NCI-H82 treated with DMSO at 0.1 percent for 48 hours (cell line): Measurements from ENCODE around the gene SLC44A5.
"Not testable (repeated sequence)": the region's sequence is repeated elsewhere in the genome, so short reads cannot be mapped to it uniquely, and the experiment has no call there.

ENCODE experiments used
- DNase-seq: peaks from one replicate; lab custom pipeline; 2025; ENCODE audit not compliant: unreplicated experiment; lab: John Stamatoyannopoulos, UW

SLC44A5 gene

DNA sequence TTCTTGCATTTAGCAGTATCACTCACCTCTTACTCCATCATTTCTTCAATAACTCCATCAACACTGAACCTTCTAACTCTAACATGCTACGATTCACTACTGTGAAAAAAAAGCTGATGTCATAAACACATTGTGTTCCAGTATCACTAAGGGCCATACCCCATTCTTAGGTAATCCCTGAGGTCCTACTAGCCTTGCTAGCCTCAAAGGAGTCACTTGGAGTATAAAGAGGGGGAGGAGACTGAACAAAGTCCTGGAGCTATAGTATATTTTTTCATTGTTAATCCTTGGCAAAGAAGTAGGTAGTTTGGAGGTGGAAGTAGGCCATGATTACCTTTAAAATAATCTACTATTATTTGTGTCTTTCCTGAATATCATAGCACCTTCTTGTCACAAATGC lies at the start of gene SLC44A5:
Gene SLC44A5, minus strand, starts transcription at position 101 of the 400 bp plus-strand sequence. CDS start 69,667 bp downstream, outside the sequence.
- DNase-seq: no peak

DNA sequence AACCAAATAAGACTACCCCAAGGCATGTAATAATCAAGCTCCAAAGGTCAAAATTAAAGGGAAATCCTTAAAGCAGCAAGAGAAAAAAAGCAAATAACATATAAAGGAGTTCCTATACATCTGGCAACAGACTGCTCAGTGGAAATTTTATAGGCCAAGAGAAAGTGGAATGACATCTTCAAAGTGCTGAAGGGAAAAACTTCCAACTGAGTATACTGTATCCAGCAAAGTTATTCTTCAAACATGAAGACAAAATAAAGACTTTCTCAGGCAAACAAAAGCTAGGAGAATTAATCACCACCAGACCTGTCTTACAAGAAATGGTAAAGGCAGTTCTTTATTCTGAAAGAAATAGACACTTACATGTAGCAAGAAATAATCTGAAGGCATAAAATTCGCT lies 45.0 kb upstream of the SLC44A5 start:
- DNase-seq: no peak

DNA sequence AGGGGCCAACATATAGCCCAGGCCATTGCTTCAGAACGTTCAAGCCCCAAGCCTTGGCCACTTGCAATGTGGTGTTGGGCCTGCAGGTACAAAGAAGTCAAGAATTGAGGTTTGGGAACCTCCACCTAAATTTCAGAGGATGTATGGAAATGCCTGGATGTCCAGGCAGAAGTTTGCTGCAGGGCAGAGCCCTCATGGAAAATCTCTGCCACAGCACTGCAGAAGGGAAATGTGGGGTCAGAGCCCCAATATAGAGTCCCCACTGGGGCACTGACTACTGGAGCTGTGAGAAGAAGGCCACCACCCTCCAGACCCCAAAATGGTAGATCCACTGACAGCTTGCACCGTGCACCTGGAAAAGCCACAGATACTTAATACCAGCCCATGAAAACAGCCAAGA lies 36.3 kb upstream of the SLC44A5 start:
- DNase-seq: not testable (repeated sequence)

DNA sequence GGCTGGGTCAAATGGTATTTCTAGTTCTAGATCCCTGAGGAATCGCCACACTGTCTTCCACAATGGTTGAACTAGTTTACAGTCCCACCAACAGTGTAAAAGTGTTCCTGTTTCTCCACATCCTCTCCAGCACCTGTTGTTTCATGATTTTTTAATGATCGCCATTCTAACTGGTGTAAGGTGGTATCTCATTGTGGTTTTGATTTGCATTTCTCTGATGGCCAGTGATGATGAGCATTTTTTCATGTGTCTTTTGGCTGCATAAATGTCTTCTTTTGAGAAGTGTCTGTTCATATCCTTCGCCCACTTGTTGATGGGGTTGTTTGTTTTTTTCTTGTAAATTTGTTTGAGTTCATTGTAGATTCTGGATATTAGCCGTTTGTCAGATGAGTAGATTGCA lies 34.2 kb upstream of the SLC44A5 start:
- DNase-seq: not testable (repeated sequence)

DNA sequence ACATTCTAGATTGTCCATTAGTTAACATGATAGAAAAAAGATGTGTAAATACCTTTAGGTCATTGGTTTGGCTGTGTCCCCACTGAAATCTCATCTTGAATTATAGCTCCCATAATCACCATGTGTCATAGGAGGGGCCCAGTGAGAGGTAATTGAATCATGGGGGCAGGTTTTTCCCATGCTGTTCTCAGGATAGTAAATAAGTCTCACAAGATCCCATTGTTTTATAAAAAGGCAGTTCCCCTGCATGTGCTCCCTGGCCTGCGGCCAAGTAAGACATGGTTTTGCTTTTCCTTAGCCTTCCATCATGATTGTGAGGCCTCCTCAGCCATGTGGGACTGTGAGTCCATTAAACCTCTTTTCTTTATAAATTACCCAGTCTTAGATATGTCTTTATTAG lies 32.5 kb upstream of the SLC44A5 start:
- DNase-seq: peak; percentile 78

DNA sequence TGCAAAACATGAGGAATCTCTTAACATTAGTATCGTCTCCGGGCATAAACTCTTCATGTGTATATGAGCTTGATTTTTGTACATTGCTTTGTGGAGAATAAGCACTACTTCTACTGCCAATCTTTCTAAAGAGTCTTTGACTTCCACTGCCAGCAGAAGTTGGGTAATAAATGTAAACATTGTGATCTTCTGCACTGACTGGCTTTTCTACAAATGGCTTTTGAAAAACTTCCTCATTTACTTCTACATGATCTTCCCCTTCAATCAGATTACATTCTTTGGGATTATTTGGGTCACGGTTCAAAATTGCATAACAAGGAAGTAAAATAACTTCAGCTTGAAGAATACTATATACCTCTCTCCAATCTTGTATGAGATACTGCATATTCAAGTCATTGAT lies 30.4 kb upstream of the SLC44A5 start:
- DNase-seq: no peak

DNA sequence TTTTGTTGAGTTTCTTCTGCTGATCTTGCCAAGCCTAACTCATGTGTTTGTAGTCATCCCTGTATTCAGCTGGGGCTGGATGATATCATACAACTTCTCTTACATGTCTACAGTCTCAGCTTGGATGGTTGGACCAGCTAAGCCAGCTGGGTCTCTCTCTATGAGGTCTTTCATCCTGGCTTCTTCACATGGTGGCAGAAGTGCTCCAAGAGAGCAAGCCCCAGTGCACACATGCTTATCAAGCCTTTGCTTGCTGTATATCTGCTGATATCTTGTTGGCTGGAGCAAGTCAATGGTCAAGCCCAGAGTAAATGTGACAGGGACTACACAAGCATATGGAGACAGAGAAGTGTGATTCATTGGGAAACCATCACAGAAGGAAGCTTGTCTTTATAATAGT lies 29.2 kb upstream of the SLC44A5 start:
- DNase-seq: no peak

DNA sequence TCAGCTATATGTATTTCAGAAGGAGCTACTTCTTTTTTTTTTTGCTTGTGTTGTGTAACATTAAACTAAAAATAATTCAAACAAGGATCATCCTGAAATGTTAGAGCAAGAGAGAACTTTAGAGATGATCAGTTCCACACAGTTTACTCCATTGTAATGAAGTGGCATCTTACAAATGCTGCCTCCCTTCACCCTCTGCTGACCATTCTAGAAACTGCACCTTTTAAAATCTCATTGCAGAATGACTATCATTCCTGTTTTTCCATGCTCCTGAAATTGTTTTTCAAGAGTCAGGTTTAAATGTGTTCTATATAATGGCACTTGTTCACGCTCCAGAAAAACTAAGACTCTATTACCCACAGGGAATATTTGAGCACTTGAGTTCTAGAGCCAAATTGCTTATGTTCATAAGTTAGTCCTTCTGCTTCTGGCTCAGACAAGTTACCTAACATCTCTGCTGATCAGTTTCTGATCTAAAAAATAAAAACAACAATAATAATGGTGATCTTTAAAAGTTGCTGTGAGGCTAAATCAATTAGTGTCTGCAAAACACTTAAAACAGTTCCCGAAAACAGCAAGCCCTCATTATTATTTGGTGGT lies 21.5 kb upstream of the SLC44A5 start:
- peak; percentile 59 for DNase-seq

DNA sequence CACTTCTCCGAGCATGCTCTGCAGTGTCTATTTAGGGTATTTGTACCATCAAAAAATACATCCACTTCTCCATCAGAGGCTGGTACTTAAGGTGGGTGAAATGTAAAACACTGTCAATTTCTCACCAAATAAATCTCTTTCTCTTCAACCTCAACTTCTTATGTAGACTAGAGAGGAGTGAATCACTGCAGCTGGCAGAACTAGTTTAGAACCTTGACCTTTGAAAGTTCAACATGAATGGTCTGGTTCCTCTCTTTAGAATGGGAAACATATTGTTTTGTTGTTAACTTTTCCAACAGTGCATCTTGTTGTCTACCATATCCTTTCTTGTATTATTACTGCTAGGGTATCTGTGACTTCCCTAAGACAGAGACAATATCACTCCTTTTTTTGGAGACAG lies 20.1 kb upstream of the SLC44A5 start:
- no peak for DNase-seq

DNA sequence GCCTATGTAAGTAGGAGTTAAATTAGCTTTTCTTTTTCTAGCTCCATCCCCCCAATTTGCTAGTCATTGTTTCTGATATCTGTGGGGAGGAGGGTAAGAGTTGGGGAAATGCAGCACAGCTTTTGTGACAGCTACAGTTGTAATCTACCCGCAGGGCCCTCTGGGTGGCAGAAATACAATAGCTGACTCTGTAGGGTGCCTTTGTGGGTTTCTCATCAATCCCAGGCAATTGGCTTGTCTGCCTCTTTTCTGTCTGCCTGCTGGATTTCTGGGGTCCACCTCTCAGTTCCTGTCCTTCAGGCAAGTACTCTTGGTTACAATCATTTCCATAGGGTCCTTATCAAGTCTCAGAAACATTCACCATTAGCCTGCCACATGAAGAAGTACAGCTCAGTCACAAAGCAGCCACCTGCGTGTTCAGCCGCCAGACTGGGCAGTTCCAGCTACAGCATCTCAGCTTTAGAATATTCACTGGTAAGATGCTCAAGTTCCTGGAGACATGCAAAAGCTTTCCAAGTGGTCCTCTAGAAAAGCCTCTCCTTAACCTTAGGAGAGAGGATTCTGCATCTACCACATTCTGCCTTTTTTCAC lies 19.2 kb upstream of the SLC44A5 start:
- no peak for DNase-seq

DNA sequence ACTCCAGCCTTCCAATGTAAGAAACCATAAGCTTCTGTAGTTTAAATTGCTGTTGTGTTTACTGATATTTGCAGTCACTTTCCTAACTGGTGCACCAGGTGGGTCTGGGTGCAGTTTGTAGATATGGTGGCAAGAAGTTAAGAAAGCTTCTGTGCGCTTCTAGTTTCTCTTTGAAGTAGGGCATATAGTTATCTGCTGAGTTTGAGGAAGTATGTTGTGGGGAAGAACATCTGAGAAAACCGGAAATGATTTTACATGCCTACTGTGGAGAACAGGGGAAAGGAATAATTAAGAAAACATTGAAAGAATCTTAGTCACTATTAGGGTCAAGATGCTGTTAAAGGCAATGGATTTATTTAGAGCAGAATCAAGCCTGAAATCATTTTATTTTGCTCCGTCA lies 14.9 kb upstream of the SLC44A5 start:
- no peak for DNase-seq

DNA sequence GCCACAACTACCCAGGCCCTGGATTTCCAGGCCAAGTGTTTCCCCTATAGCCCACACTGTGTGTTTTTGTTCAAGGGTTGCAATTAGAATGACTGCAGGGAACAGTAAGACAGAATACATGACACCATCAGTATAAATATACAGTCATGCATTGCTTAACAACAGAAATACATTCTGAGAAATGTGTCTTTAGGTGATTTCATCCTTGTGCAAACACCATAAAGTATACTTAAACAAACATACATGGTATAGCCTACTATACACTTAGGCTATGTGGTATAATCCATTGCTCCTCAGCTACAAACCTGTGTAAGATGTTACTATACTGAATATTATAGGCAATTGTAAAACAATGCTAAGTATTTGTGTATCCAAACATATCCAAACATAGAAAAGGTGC lies 7.5 kb upstream of the SLC44A5 start:
- no peak for DNase-seq

DNA sequence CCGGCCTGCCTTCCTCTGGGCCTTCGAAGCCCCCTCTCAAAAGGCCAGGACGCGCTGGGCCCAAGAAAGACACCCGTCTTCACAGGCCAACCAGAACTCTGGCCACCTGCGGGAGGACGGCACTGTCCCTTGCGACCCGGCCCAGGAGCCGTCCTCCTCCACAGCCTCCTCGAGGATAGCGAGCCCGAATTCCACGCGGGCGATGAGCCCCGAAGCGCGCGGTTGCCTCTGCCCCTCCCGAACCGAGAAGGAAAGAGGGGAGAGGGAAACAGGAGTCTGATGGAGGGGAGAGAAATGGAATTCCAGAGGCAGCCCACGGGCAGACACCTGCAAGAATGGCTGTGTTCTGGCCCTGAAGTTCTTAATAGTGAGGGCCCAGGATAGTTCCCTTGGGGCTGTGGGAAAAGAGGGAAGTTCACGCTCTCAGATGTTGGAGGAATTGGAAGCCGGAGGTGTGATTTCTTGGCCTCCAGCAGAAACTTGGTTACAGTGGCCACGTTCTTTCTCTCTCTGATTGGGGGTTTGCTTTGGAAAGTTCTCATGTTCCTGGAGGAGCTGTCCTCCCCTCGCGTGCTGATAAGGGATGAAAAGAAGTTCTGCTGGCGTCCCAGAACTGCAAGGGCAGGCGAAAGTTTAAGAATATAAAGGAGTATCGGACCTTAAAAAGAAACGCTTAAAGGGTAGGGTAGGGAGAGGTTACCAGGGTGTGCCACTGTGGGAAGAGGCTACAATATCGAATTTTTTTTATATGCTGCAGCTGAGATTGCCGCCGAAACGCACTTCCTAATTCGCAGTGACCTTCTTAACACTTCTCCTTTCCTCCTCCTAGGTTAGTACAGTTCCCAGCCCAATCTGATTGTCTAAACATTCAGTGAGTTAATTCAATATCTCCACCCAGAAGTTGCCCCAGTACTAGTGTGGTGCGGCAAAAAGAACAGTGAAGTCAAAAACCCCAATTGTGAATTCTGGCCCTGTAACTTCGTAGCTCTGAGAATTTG lies 5.8 kb upstream of the SLC44A5 start:
- DNase-seq: no peak

DNA sequence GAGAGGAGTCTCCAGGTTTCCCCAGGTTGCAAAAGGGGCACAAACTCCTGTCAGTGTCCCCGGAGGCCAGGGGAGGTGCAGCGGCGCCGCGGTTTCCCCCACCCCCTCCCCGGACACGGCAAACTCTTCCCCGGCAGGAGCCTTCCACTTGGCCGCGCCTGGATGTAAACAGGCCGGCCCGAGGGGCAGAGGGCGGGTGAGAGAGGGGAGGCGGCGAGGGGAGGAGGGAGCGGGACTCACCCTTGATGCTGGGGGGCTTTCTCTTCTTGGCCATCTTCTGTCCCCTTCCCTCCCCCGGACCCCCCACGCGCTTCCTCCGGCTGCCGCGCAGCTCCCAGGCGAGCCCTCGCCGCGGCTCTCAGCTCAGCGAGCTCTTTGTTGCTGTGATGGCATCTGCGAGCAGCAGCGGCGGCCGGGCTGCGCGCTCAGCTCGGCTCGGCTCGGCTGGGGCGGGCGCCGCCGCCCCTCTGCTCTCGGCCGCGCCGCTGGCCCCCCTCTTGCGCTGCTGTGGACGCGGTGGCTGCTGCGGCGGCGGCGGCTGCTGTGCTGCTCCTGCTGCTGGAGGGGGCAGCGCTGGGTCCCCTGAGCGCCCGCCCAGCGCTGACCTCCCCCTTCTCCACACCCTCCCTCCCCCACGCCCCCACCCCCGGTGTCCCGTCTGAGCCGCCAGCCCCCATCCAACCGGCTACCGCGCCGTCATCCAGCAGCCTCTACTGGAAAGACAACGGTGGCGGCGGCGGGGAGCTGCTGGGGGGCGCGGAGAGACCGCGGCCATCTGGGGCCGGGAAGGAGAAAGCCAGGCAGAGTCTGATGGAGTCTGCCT lies 4.9 kb upstream of the SLC44A5 start:
- peak; percentile 5 for DNase-seq

DNA sequence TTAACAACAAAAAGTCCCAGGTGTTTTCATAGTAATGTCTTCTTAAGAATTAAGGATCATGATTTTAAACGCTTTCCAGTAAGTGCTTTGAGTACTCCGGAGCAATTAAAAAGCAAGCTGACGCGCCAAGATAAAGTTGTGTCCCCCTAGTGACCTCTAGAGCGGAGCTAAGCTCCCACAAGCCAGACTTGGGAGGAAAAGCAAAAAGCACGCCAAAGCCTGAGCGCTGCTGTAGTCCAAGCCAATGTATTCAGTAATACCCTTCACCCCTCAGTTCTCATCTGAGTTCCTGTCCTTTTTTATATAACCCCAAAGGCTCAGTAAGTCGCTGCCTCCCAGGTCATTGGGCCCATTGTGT lies 3.5 kb upstream of the SLC44A5 start:
- peak; percentile 85 for DNase-seq

DNA sequence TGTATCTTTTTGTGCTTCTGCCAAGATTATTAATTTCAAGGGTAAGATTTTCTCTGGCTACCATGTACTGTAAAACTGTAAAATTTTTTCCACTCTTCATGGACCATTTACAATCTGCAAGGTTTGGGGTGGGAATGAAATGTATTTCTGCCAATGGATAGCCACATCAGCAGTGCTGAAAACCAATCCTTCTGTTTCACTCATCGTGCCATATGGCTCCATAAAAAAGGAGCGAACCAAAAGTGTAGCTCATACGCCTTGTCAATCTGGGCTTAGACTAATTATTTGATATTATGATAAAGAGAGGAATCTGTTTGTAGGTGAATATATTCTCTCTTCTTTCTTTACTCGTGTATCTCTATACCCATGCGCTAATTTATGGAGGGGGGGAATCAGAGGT lies 3.0 kb upstream of the SLC44A5 start:
- DNase-seq: peak; percentile 43

DNA sequence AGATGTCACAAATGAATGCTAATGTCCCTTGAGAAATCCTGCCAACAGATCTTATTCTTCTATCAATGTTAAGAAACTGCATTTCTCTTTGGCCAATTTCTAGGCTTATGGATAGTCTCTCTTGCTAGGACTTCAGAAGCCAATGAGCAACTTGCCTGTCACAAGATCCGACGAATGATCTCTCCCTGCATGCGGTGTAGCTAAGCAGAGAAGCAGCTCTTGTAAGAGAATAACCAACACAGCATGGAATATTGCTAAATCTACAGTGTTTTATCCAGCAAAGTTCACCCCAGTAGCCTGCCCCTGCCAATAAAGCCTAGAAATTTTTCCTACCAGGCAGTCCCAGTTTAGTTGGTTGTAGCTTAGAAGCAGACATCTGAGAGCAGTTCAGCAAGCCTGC lies 2.1 kb upstream of the SLC44A5 start:
- no peak for DNase-seq

DNA sequence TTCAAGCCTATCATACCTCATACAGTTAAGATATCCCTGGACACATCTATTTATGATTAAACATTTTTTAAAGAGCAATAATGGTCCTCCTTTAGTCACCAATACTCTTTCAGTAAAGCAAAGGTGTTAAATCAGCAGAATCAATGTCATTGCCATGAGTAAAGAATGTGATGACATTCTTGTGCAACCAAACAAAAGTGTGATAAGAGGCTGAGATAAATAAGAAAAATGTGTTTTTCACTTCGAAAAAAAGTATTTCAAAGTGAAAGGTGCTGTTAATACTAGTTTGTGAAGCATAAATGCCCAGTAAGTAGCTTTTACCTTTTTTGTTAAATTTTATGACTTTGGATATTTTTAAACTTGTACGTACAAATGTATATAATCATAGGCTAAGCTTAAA lies 8.4 kb downstream of the SLC44A5 start:
- DNase-seq: no peak

DNA sequence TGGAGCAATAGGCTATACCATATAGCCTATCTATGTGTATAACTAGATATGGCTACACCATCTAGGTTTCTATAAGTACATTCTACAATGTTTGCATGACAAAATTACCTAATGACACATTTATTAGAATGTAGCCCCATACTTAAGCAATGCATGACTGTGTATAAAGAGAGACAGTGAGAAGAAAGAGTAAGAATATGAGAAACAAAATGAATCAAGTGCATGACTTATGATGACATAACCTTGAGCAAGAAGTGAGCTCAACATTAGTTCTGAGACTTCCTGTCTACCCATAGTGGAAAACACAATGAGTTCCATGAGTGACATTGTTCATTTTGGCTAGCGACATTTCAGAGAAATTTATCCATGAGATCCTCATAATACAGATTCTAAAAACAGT lies 10.1 kb downstream of the SLC44A5 start:
- no peak for DNase-seq

DNA sequence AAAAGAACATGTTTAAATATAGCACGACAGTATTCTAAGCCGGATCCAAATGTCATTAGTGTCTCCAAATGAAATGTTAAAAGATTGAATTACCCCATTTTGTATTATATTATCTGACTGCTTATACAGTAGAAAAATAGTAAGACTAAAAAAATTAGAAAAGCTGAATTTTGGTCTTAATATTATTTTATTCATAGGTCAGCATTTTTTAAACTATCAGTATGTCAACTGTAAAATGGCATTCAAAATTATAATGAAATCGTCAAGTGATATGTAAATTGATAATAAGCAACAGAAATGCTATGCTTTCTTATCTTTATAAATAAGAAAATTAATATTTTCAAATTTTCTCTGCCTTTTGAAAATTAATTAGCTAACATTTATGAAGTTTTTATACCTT lies 16.6 kb downstream of the SLC44A5 start:
- no peak for DNase-seq

DNA sequence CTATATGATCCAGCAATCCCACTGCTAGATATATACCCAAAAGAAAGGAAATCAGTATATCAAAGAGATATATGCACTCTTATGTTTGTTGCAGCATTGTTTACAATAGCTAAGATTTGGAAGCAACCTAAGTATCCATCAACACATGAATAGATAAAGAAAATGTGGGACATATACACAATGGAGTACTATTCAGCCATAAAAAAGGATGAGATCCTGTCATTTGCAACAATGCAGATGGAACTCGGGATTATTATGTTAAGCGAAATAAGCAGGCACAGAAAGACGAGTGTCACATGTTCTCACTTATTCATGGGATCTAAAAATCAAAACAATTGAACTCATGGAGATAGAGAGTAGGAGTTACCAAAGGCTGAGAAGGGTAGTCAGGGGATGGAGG lies 17.5 kb downstream of the SLC44A5 start:
- DNase-seq: not testable (repeated sequence)
